Gastroesophageal sphincter (tissue), 4 donors: ENCODE results near the gene AUTS2. TPM values are rescaled to one million over a fixed set of nuclear protein-coding genes. Genes with fewer than 3 reads are reported as not detected.

Experiments used
- ATAC-seq: fragments of 150-250 bp; one replicate; pipeline ENCODE4 v1.9.1; 2016; ENCODE audit warnings: mild to moderate bottlenecking, moderate library complexity
- H3K27ac ChIP-seq, 4 donors: fragments of 200-600 bp; sonication (generic) in 3 of 4; 1 replicate in 3 of 4; 2 replicates in 1 of 4; pipeline ENCODE4 v1.5.1; 2016 to 2019
- H3K27me3 ChIP-seq: fragments of 200-600 bp; sonication (generic); one replicate; pipeline ENCODE4 v1.5.1; 2019
- H3K36me3 ChIP-seq, 2 donors: fragments of 200-600 bp; sonication (generic); one replicate each; pipeline ENCODE4 v1.5.1; 2019; ENCODE audit warnings: control low read depth in 1 of 2
- H3K4me1 ChIP-seq, 3 donors: fragments of 200-600 bp; sonication (generic); 1 replicate in 2 of 3; 2 replicates in 1 of 3; pipeline ENCODE4 v1.5.1; 2016 to 2019; ENCODE audit warnings: control low read depth in 2 of 3
- H3K4me3 ChIP-seq, 2 donors: fragments of 200-600 bp; sonication (generic); one replicate each; pipeline ENCODE4 v1.5.1; 2019; ENCODE audit warnings: mild to moderate bottlenecking in 1 of 2, moderate library complexity in 1 of 2
- H3K9me3 ChIP-seq, 3 donors: fragments of 200-600 bp; sonication (generic); one replicate each; pipeline ENCODE4 v1.5.1; 2017 to 2019; ENCODE audit warnings: control low read depth in 2 of 3
- CTCF ChIP-seq, 4 experiments: fragments of 200-600 bp in 2 of 4; fragments of 450-650 bp in 2 of 4; sonication (generic) in 1 of 4; IDR thresholded peaks; one replicate each; pipeline ENCODE4 v1.5.1; 2017 to 2019; ENCODE audit warnings: antibody characterized with exemption in 4 of 4, mild to moderate bottlenecking in 2 of 4, moderate library complexity in 2 of 4
- EP300 ChIP-seq: sonication (generic); formaldehyde crosslinking; IDR thresholded peaks from one replicate; pipeline ENCODE4 v1.6.1; 2017; ENCODE audit warnings: antibody characterized with exemption, mild to moderate bottlenecking
- POLR2A ChIP-seq, 2 donors: fragments of 450-650 bp; IDR thresholded peaks; one replicate each; pipeline ENCODE4 v1.6.1; 2017; ENCODE audit warnings: antibody characterized with exemption in 2 of 2, mild to moderate bottlenecking in 2 of 2, moderate library complexity in 1 of 2
- POLR2AphosphoS5 ChIP-seq: sonication (generic); formaldehyde crosslinking; IDR thresholded peaks from one replicate; pipeline ENCODE4 v1.6.1; 2017; ENCODE audit warnings: antibody characterized with exemption
- WGBS, 2 donors: methylation state at CpG; one replicate each; pipeline ENCODE4 v1.1.5; 2018; ENCODE audit warnings: low coverage in 1 of 2; 5-methylcytosine and 5-hydroxymethylcytosine counted together
- total RNA-seq, 4 donors: library from RNA; depleted of rRNA; stranded (reverse); fragments of >200 nt; gene quantifications; one replicate each; pipeline ENCODE4 v1.1.0, GENCODE V29; 2016

AUTS2 gene
- total RNA-seq, 4 donors from 2014 or later, result 12.2 to 48.7 (median 44.1) TPM

GRCh38 chr7:70835658-70836057 is 1237.4 kb downstream of the AUTS2 start:
- Histone ChIP-seq H3K4me1 (no peaks in the 10 kb centered on the region), H3K27ac (no peak overlapping the region), H3K27me3 (peaks cover 43% of the 10 kb centered on the region), H3K36me3 (no peaks in the 10 kb centered on the region), H3K9me3 (no peaks in the 10 kb centered on the region), H3K4me3 (no peak overlapping the region)
- WGBS, 2 donors, result 60 to 86% methylated on average over 1 of the region's 2 CpGs
- ATAC-seq, result no peak
- TF ChIP-seq POLR2A (IDR thresholded peaks at IDR 0.05) (no peak), EP300 (no peak), CTCF (IDR thresholded peaks at IDR 0.05) (no peak), POLR2AphosphoS5 (no peak)

GRCh38 chr7:70836279-70836678 is 1238.0 kb downstream of the AUTS2 start:
- H3K27me3 ChIP-seq, result peaks cover 43% of the 10 kb centered on the region
- H3K27ac ChIP-seq, result no peak overlapping the region
- H3K4me1 ChIP-seq, result no peaks in the 10 kb centered on the region
- WGBS, 2 donors, result 40% methylated on average over 1 of the region's 1 CpG; no CpG with 5 or more reads in 1 of the 2 donors
- no peaks in the 10 kb centered on the region for H3K9me3 ChIP-seq
- TF ChIP-seq CTCF (IDR thresholded peaks at IDR 0.05) (no peak), POLR2A (IDR thresholded peaks at IDR 0.05) (no peak), EP300 (no peak), POLR2AphosphoS5 (no peak)
- no peak overlapping the region for H3K4me3 ChIP-seq
- no peaks in the 10 kb centered on the region for H3K36me3 ChIP-seq
- no peak for ATAC-seq

GRCh38 chr7:70836946-70837345 is 1238.7 kb downstream of the AUTS2 start:
- no peak for ATAC-seq
- WGBS, 2 donors, result 94 to 100% methylated on average over 4 to 5 of the region's 6 CpGs
- Histone ChIP-seq H3K4me3 (no peak overlapping the region), H3K36me3 (no peaks in the 10 kb centered on the region), H3K27ac (no peak overlapping the region), H3K4me1 (no peaks in the 10 kb centered on the region), H3K9me3 (no peaks in the 10 kb centered on the region), H3K27me3 (peaks cover 43% of the 10 kb centered on the region)
- TF ChIP-seq CTCF (IDR thresholded peaks at IDR 0.05), result no peak
- TF ChIP-seq POLR2A (IDR thresholded peaks at IDR 0.05), result no peak
- TF ChIP-seq EP300, result no peak

GRCh38 chr7:70837589-70837988 is 1239.3 kb downstream of the AUTS2 start:
- ATAC-seq, result no peak
- TF ChIP-seq POLR2A (IDR thresholded peaks at IDR 0.05) (no peak), EP300 (no peak), POLR2AphosphoS5 (no peak), CTCF (IDR thresholded peaks at IDR 0.05) (no peak)
- Histone ChIP-seq H3K36me3 (no peaks in the 10 kb centered on the region), H3K4me3 (no peak overlapping the region), H3K9me3 (no peaks in the 10 kb centered on the region), H3K4me1 (no peaks in the 10 kb centered on the region), H3K27me3 (peaks cover 43% of the 10 kb centered on the region), H3K27ac (no peak overlapping the region)
- 82% methylated on average over 4 of the region's 4 CpGs; no CpG with 5 or more reads in 1 of the 2 donors for WGBS, 2 donors

GRCh38 chr7:70838292-70838907 is 1240.1 kb downstream of the AUTS2 start:
- Histone ChIP-seq H3K27ac (no peak overlapping the region), H3K4me3 (no peak overlapping the region), H3K9me3 (peaks cover 0 to 3% (median 0%) of the 10 kb centered on the region in 3 donors), H3K4me1 (no peaks in the 10 kb centered on the region), H3K27me3 (peaks cover 43% of the 10 kb centered on the region), H3K36me3 (no peaks in the 10 kb centered on the region)
- TF ChIP-seq POLR2A (IDR thresholded peaks at IDR 0.05) (no peak), CTCF (IDR thresholded peaks at IDR 0.05) (no peak), POLR2AphosphoS5 (no peak), EP300 (no peak)
- ATAC-seq, result no peak
- WGBS, 2 donors, result 84 to 92% methylated on average over 3 to 9 of the region's 15 CpGs
